Umbilical cord (tissue), 2 donors: ENCODE results near the gene LCOR. TPM values are rescaled to one million over a fixed set of nuclear protein-coding genes. Genes with fewer than 3 reads are reported as not detected.

Source experiments
- DNase-seq: peaks from one replicate; pipeline ENCODE4 v3.0.0-alpha.2; 2015; ENCODE audit warnings: low spot score
- total RNA-seq: library from RNA; depleted of rRNA; stranded (reverse); fragments of >200 nt; gene quantifications from one replicate; pipeline ENCODE4 v1.2.3, GENCODE V29; 2014; ENCODE audit warnings: low replicate concordance; ENCODE audit not compliant: insufficient read depth

The LCOR gene
- total RNA-seq, 1 donor from 2014 or later = 124 TPM

DNA sequence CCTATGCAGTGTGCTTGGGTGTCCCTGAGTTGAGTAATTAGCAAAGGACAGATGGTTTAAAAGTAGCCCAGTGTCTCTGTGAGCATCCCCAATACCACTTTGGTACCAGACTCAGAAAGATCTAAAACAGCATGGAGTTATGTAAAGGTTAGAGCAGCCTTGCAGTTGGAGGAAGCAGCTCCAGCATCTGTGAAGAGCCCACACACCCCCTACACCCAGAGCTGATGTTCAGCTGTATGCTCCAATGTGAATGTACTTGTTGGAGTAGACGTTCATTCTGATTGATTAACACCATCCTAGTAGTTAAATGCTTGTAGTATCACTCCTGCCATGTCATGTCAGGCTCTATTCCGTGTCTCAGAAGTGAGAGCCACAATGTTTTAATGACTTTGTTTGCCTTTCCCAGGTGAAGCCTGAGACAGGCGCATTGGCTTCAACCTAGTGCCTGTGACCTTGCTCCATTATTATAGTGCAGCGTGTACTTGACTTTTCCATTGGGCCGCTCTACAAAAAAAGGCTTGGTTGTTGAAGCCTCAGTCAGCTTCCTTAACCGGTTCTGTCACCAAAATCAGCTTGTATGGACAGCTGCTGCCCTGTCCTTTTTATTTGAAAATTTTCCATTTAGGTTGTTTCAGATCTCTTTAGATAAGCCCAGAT, 154.2 kb downstream of the LCOR start:
- no peak for DNase-seq

DNA sequence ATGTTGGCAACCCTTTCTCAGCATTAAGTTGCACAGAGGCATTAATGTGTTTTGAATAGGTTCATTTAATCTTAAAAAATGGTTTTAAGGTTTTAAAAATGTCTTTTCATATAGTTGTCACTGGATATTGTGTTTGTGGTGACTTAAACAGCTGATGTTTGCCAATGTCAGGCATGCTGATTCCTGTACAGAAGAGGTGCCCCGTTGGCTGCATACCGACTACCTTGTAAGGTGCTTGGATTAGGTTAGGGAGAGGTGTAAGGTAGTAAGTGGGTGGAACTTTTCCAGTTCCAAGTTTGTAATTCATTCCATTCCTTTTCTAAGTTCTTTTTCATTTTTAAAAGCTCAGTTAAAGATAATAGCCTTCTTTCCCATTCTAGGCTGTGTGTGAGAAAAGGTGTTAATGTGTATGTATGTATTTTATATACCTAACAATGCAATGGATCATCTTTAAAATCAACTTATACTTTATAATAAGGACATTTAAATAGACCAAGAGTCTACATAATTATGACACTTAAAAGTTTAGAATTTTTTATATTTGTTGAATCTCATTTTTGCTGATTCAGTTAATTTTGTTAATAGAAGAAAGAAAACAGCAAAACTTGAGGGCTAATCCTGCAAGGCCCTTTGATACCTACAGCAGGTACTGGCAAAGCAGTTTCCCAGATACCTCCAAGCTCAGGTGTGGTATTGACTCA, 155.2 kb downstream of the LCOR start:
- DNase-seq = no peak

DNA sequence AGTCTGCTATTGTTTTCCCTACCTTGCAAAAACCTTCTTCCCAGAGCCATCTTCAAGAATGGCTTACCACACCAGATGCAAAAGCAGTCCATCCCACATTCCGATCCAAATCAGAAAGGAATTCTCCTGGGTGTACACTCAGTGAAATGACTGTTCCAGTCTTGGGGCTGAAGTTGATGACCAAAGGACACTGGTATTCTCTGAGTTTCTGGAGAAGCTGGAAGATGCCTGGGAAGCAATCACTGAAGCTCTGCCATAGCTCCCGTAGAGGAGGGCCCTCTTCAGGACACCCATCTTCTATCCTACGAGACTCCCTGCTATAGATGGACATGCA, 155.7 kb downstream of the LCOR start:
- no peak for DNase-seq

DNA sequence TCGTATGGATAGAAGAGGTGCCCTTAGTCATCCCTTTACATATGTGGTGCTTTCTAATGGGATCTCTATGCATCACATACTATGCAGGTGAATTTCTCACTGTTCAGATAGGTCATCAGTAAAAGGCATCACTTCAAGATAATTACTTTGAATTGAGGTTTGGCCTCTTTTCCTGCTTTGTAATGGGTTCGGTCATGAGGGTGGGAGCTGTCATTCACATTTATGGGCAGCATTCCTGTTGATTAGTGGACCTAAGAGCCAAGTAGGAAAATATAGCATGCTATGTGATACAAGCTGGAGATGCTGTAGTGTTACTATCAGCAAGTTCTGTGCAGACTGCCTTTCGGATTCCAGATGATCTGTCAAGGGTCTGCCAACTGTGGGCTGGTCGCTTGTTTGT, 156.3 kb downstream of the LCOR start:
- no peak for DNase-seq

DNA sequence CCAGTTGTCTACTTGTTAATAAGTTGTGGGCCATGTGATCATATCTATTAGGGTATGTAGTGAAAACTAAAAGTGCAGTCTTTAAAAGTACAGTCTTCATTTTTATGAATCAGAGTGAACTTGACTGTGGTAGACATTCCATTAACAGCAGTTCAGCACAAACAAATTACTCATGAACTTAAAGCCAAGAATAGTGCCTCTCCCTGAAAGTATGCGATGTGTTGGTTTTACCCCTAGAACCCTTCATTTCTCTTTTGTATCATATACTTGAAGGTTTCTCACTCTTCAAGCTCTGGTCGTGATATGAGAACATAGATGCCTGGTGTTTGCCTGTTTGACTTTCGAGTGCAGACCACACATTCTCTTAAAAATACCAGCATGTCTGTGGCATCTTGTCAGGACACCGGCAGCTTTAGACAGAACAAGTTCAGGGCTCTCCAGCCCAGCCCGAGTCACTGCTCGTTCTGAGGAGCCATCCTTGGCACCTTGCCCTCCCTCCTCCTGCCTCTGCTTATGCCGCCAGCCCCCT, 159.3 kb downstream of the LCOR start:
- no peak for DNase-seq

DNA sequence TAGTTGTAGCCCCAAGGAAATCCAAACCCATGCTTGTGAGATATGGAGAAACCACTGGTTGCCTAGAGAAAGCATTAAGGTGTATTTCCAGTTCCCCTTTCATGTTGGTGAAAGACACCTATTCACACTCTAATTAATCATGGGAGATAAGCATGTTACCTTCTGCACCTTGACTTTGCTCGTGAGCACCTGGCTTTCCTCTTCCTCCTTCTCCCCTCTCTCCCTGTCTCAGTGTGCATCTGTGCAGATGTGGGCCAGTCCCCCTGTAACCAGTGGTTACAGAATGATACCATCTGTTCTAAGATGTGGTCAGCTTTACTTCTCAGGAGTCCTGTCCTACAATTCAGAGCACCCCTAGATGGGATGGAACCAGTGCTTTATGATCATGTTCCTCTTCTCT, 160.6 kb downstream of the LCOR start:
- no peak for DNase-seq

DNA sequence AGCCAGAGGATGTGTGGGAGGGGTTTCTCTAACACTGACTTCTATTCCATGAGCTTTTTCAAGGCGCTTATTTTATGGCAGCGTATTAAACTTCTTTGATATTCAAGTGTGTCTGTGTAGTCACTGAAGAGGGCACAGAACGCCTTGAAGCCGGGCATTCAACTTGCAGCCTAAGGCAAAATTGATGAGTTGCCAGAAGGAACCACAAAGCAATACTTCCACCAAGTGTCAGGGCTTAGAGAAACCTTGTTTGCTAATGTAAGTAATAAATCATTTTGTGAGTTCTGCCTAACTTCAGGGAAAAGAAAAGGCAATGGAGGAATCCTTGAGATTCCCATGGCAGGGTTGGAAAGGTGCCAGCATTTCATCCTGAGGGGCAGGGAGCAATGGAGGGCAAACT, 163.8 kb downstream of the LCOR start:
- no peak for DNase-seq

DNA sequence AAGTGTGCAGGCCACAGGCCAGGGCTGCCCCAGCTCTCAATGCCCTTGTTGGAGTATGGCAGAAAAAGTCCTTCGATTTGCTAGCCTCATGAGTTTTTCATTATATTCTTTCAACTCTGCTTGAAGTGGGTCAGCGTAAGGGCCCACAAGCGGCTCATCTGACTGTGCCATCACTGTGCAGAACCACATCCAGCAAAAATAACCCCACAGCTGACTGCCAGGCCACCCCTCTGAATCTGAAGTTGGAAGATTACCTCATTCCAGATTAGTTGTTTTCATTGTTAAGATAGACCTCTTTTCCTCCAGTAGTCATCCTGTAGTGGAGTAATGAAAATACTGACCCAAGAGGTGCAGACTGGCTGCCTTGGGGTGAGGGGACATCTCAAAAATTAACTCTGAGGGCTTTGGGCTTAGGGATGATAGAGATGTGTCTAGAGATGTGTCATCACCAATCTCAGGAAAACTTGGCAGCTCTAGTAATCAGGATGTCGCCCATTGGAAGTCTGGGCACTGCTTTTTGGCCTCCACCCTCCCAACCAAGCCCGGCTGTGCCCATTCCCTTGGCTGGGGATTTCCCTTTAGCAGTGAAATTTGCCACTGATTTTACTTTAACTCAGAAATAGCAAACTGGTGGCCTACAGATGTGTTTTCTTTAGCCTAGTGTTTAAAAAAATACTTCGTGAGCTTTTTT, 164.3 kb downstream of the LCOR start:
- no peak for DNase-seq

DNA sequence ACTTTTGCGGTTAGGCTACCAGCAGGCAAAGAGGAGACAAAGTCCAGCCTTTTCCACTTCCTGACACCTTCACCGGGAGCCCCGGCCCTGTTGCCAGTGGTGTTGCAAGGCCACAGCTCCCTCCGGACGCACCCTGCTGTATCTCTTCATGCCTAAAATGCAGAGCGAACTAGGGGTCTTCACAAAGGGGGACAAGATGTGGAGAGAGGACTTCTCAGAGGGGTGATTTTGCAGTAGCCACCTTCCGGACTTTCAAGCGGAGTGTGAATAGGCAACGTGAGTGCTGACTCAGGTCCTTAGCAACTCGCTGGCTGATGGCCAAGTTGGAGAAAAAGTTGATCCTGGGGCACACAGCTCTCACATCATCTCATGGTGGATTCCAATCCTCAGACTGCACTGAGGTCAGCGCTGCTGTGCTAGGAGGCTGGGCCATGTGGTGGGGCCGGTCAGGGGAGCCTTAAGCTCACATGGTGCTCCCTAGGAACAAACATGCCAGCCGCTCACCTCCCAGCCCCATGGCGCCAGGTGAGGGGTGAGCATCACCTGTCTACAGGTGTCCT, 166.3 kb downstream of the LCOR start:
- peak; percentile 72 for DNase-seq

DNA sequence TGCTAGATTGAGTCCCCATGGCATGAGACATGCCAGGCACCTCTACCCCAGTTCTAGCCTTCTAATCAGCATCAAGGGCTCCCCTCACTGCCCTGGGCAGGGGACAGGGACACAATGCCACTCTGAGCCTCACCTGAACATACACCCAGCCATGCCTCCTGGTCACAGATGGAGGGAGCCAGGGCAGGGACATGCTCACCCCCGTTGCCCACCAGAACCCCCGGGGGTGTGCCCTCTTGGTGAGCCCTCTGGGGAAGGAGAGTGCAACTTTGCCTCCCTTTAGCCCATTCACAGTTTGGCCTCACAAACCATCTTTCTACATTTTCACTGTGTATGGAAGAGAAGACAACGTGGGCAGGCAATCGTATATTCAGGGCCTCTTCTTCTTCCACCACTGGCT, 167.2 kb downstream of the LCOR start:
- no peak for DNase-seq

DNA sequence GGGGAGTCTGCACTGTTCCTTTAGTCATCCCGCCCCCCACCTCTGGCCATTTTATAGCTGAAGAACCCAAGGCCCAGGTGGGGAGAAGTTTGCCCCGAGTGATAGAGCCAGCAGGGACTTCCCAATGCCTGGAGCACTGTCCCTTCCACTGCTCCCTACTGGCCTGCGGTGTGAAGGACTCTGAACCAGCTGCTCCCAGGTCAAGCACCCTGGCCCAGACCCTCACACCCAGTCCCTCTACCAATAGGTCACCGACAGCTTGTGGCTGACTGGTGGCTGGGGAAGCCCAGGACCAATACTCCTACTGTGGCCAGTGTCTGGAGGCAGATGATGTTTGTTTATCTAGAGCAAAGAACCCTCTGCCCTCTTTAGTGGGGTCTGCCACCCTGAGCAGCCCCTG, 167.9 kb downstream of the LCOR start:
- DNase-seq = no peak

DNA sequence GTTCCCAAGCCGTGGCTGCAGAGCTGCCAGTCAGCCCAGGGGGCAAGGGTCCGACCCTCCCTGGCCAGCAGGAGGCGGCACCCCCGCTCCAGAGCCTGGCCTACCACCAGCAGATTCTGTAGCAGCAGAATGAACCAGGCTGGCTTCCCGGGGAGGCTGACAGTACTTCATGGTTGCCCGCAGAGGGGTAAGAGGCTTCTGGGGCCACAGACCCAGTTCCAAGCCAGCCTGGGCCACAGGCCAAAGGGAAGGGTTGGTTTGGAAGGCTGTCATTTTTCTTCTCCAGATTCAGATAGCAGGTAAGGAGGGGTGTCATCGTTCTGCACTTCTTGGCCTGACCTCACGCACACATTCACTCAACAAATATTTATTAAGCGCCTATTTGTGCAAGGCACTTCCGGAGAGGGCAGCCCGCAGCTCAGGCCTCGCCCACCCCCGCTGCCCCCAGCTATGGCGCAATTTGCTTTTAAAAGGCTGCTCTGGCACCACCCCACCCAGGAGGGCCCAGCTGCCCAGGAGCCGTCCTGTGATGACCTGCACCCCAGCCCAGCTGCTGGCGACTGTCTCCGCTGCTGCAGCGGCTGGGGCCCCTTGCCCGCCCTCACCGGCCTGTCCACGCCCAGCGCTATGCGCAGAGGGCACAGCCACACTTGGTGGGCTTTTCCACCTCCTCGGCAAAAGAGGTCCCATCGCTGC, 168.5 kb downstream of the LCOR start:
- DNase-seq = no peak

DNA sequence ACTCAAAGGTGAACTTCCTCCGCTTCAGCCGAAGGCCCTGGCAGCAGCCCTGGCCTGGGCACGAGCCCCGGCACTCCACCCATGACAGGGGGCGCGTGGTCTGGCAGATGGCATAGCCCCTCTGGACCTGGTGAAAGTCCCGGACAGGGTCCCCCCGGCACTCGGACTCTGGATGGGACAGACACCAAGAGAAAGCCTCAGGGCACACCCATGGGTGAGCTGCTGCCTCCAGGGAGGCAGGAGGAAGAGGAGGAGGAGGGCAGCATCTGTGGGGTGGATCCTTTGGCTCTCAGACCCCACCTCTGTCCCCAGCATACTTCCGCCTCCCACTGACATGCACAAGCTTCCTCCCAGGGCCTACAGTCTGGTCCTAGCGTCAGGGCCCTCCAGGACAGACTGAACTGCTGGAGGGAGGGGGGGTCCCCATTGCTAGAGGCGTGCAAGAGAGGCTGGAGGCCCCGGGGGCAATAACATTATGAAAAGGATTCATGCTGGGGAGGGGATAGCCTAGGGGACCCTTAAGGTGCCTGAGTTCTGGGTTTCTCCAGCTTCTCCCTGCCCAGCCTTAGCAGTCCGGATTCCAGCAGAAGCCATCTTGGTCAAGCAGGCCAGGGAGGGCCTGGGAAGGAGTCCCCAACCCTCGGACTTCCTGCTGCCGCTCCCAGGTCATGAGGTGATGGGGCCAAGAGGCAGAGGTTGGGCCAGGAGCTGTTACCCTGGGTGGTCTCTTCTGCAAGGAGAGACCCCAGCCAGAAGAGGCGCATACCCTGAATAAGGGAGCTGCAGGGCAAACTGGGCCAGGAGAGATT, 169.3 kb downstream of the LCOR start:
- no peak for DNase-seq

DNA sequence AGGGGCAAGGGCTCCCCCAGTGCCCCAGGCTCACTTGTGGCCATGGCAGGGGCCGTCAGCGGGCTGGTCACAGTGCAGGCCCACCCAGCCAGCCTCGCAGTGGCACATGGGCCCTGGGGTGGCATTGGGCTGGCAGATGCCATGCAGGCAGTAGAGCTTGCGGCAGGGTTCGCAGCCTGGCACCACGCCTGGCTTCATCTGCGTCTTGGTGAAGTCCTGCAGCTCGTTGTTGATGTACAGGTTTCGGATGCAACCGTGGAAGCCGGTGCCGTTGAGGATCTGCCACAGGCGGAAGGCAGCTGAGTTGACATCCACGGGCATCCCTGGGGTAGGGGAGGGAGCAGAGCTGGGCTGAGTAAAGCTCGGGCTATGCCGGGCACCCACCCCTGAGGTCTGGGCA, 170.6 kb downstream of the LCOR start:
- no peak for DNase-seq

DNA sequence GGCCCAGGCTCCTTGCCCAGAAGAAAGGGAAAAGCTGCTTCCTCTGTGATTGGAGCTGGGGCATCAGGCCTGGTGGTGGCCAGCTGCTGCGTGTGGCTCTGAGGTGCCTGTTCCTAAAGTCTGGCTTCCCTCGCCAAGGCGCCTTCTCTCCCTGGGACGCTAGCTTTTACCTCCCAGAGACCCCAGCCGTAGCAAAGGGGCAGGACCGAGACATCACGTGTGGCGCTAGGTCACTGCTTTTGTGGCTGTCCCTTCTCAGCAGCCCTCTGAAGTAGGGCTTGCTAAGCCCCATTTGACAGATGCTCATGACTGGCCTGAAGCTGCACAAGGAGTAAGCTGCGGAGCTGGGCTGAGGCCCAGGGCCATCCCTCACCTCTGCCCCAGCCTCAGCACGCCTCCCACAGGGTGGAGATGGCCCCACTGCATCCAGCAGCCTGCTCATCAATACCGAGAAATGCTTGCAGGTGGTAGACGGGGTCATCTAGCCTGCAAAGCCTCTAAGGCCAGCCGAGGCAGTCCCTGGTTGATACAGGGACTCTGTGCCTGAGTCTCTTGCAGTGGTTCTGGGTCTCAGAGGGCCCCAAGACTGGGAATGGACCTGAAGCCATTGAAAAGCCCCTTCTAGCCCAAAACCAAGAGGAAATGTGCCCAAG, 171.2 kb downstream of the LCOR start:
- DNase-seq = no peak

DNA sequence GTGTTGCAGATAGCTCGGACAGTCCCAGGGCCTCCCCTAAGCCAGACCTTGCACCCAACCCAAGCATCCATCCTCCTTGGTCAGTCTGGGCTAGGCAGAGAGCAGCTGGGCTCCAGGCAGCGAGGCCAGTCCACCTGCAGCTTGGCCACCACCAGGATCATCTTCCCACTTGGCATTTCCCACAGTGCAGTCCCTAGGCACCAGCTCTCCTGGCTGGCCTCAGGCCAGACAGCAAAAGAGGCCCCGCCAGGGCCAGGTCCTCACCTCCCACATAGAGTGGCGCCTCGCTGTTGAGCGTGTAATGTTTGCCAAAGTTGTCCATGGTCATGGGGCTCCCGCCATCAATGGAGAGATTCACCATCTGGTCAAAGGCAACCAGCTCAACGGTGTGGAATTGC, 171.7 kb downstream of the LCOR start:
- no peak for DNase-seq

DNA sequence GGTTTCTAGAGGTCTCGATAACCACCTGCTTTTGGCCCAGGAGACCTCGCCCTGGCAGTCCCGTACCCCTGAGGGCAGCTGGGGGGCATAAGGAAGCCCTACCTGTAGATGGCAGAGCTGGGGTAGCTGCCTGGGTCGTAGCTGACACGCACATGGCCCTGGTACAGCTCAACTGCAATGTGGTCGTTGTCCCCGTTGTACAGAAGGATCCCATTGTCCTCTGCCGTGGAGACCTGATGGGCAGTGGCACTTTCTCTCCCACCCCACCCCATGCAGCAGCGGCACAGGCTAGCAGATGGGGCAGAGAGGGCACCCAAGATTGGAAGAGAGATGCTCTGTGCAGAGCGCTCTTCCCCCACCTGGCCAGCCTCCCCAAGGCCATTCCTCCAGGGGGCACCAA, 172.5 kb downstream of the LCOR start:
- DNase-seq = no peak

DNA sequence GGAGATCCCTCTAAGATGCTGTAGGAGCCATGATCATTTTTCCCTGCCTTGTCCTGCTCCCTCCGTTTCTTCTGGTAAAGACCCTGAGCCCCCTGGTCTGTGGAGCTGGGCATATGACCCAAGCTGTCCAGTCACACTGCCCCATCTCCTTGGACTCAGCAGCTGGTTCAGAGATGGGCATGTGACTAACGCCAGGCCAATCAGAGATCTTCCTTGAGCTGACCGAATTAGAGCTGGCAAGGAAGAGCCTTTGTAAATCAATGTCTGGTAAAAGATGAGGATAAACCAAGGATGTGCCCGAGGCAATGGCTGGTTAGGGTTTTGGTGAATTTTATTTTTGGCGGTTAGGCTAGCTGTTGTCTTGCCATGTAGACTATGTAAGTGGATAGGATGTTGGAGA, 173.3 kb downstream of the LCOR start:
- no peak for DNase-seq

DNA sequence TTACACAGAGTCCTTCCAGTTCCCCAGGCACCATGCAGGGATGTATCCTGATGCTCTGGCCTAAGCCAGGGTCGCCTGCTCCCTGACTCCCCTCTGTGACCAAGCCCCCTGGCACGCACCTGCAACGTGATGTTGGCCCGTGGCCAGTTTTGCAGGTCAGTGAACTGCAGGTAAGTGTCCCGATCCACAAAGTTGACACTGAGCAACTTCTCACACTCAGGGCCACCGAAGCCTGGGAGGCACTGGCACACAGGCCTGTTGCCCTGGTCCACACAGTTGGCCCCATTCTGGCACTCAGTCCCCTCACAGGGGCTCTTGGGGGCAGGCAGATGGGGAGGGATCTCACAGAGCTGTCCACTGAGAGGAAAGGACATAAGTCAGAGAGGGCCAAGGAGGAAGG, 174.3 kb downstream of the LCOR start:
- no peak for DNase-seq

DNA sequence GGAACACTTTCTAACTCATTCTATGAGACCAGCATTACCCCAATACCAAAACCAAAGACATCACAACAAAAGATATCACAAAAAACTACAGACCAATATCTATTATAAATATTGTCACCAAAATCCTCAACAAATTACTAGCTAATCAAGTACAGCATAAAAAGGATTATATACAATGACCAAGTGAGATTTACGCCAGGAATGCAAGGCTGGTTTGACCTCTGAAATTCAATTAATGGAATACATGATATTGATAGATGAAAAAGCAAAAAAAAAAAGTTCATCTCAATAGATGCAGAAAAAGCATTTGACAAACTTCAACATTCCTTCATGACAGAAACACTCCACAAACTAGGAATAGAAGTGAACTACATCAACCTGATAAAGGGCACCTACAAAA, 175.3 kb downstream of the LCOR start:
- no peak for DNase-seq
